ENCODE results near the gene CCDC85A. TPM values are rescaled to one million over a fixed set of nuclear protein-coding genes. Genes with fewer than 3 reads are reported as not detected.

The CCDC85A gene
- total RNA-seq, 1 donor from 2014 or later = 2.2 TPM

DNA sequence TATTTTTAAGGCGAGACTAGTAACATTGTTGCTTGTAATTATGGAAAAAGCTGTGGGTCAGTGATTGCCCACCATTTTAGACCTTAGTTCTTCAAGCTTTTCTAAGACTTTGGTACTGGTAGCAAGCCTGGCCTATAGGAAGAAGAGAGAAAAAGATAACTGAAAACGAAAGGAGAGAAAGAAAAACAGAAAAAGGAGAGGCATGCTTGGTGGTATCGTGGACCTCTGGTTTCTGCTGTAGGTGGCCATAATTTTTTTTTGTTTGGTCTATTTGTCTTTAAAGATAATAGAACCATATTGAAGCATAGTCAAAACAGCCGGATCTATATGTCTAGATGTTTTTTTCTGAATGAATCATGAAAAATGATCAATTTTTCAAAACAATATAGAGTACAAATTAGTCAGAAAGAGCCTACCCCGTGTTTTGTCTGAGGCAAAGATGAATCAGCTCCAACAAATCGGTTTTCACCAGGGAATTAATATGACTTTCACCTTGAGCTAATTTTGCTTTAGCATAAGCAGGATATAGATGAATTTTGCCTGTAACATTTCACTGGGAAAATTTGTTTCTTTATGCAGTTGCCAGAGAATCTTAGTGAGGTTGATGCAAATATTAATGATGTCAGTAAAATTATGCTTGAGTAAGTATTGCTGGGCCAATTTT is 45.7 kb downstream of the CCDC85A start:
- H3K4me1 Mint-ChIP-seq = no peaks in the 10 kb centered on the region
- no peaks in the 10 kb centered on the region for H3K36me3 Mint-ChIP-seq
- no peak overlapping the region for H3K27ac Mint-ChIP-seq
- TF ChIP-seq, protein P1, sequence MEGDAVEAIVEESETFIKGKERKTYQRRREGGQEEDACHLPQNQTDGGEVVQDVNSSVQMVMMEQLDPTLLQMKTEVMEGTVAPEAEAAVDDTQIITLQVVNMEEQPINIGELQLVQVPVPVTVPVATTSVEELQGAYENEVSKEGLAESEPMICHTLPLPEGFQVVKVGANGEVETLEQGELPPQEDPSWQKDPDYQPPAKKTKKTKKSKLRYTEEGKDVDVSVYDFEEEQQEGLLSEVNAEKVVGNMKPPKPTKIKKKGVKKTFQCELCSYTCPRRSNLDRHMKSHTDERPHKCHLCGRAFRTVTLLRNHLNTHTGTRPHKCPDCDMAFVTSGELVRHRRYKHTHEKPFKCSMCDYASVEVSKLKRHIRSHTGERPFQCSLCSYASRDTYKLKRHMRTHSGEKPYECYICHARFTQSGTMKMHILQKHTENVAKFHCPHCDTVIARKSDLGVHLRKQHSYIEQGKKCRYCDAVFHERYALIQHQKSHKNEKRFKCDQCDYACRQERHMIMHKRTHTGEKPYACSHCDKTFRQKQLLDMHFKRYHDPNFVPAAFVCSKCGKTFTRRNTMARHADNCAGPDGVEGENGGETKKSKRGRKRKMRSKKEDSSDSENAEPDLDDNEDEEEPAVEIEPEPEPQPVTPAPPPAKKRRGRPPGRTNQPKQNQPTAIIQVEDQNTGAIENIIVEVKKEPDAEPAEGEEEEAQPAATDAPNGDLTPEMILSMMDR (IDR thresholded peaks at IDR 0.05; ENCODE audit: unreplicated experiment) = no peak
- no peak for DNase-seq (ENCODE audit: low spot score in 2 of 2, unreplicated experiment in 2 of 2)
- no peak overlapping the region for H3K4me3 Mint-ChIP-seq
- peaks cover 3% of the 10 kb centered on the region for H3K27me3 Mint-ChIP-seq (ENCODE audit: low read depth)
- H3K9me3 Mint-ChIP-seq = no peaks in the 10 kb centered on the region

DNA sequence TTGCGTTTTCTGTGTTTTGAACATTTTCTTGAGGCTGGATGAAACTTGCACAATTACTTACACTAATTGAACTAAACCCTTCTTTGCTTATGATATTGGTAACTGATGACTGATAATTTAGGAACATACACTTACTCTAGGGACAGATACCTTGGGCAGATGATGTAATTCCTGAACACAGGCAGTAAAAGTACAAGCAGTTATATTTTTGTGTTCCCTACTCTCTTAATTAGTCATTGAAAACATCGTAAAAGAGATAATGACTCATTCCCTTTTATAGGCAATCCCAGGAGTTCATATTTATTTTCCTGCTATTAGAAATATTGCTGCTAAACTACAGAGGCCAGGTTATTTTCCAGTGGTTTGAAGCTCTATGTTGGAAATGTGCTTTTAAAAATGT is 46.4 kb downstream of the CCDC85A start:
- Mint-ChIP-seq H3K9me3 (no peaks in the 10 kb centered on the region), H3K4me1 (no peaks in the 10 kb centered on the region), H3K27ac (no peak overlapping the region), H3K36me3 (no peaks in the 10 kb centered on the region), H3K4me3 (no peak overlapping the region), H3K27me3 (ENCODE audit: low read depth) (peaks cover 3% of the 10 kb centered on the region)
- TF ChIP-seq, protein P1 (IDR thresholded peaks at IDR 0.05; ENCODE audit: unreplicated experiment) = no peak
- DNase-seq (ENCODE audit: low spot score in 2 of 2, unreplicated experiment in 2 of 2) = no peak

DNA sequence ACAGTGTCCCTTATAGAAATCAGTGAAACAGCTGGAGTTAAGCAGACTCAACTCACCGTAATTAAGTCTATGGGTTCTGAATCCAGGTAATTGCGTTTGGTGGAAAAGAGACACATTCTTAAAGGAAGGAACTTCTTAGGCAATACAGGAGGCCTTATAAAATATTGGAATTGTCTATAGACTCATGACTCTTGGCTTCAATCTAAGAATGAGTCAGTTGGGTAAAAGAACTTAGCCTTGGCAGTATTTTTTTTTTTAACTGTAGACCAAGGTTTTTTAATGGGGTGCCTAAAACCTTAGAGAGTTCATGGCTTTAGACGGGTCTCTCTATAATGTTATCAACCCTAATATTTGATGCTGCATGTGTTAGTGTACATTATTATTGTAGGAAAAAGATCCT is 47.6 kb downstream of the CCDC85A start:
- TF ChIP-seq, protein P1 (IDR thresholded peaks at IDR 0.05; ENCODE audit: unreplicated experiment) = no peak
- Mint-ChIP-seq H3K27me3 (ENCODE audit: low read depth) (peaks cover 3% of the 10 kb centered on the region), H3K4me1 (no peaks in the 10 kb centered on the region), H3K27ac (no peak overlapping the region), H3K9me3 (no peaks in the 10 kb centered on the region), H3K36me3 (no peaks in the 10 kb centered on the region), H3K4me3 (no peak overlapping the region)
- DNase-seq (ENCODE audit: low spot score in 2 of 2, unreplicated experiment in 2 of 2) = no peak

DNA sequence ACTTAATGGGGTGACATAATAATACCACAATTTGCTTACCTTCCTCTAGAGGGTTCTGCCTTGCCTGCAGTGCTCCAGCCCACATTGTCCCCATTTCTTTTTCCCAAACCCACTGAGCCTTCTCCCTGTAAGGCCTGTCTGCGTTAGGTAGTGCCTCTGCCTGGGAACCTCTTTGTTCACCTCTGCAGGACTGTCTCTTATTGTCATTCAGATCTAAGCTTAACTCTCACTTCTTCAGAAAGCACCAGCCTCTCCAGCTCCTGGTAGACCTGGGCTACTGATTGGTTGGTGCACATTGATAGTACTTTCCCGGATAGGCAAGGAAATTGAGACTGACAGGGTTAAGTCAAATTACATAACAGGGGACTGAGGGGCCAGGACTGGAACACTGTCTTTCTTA is 49.1 kb downstream of the CCDC85A start:
- H3K4me1 Mint-ChIP-seq = no peaks in the 10 kb centered on the region
- no peak overlapping the region for H3K27ac Mint-ChIP-seq
- TF ChIP-seq, protein P1 (IDR thresholded peaks at IDR 0.05; ENCODE audit: unreplicated experiment) = no peak
- no peak overlapping the region for H3K4me3 Mint-ChIP-seq
- H3K27me3 Mint-ChIP-seq (ENCODE audit: low read depth) = no peaks in the 10 kb centered on the region
- DNase-seq (ENCODE audit: low spot score in 2 of 2, unreplicated experiment in 2 of 2) = no peak
- H3K9me3 Mint-ChIP-seq = no peaks in the 10 kb centered on the region
- no peaks in the 10 kb centered on the region for H3K36me3 Mint-ChIP-seq

DNA sequence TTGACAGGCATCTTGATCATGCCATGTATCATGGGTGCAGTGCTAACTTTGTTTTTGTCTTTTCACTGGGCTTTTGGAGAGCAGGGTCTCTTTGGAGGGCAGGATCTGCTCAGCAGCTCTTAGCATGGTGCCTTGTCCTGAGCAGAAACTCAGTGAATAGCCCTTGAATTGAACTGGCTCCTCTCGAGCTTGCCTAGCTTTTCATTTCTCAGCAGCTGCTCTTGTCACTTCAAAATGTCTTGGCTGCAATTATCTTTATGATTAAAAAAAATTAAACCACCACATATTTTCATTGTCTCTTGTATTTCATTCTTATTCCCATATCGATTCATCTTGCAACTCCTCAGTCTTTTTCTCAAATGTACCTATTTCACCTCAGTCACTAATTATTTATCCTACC is 50.5 kb downstream of the CCDC85A start:
- Mint-ChIP-seq H3K36me3 (no peaks in the 10 kb centered on the region), H3K27ac (no peak overlapping the region), H3K9me3 (peaks cover 5% of the 10 kb centered on the region), H3K4me1 (no peaks in the 10 kb centered on the region), H3K27me3 (ENCODE audit: low read depth) (no peaks in the 10 kb centered on the region), H3K4me3 (no peak overlapping the region)
- DNase-seq (ENCODE audit: low spot score in 2 of 2, unreplicated experiment in 2 of 2) = no peak
- TF ChIP-seq, protein P1 (IDR thresholded peaks at IDR 0.05; ENCODE audit: unreplicated experiment) = no peak

DNA sequence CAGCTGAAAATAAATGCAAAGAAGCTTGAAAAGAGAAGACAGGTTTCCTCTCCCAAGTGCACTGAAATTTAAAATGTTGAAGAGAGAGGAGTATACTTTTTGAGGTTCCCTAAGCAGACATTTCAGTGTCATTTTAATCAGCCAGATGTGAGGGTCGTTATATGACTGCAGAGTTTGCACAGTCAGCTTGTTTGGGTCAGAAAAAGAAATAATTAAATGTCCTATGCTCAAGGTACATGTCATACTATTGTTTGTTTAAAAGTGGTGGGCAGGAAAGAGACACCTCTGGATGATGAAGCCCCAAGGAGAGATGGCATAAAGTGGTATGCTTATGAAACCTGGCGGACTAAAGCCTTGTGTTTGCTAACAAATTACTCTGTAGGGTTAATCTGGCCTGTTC is 55.2 kb downstream of the CCDC85A start:
- TF ChIP-seq, protein P1 (IDR thresholded peaks at IDR 0.05; ENCODE audit: unreplicated experiment) = no peak
- H3K4me1 Mint-ChIP-seq = no peaks in the 10 kb centered on the region
- H3K27me3 Mint-ChIP-seq (ENCODE audit: low read depth) = no peaks in the 10 kb centered on the region
- DNase-seq (ENCODE audit: low spot score in 2 of 2, unreplicated experiment in 2 of 2) = no peak
- H3K36me3 Mint-ChIP-seq = peaks cover 4% of the 10 kb centered on the region
- H3K9me3 Mint-ChIP-seq = peaks cover 36% of the 10 kb centered on the region
- H3K4me3 Mint-ChIP-seq = no peak overlapping the region
- no peak overlapping the region for H3K27ac Mint-ChIP-seq
